Mucosa of stomach (tissue), 1 donor: Measurements from ENCODE around the gene FHL3.
A peak's percentile ranks its signal among the peaks of the same experiment; 100 is the strongest.

Experiments
- H3K27me3 ChIP-seq: one replicate; pipeline ENCODE4 v1.7.0; 2013; ENCODE audit warnings: mild to moderate bottlenecking, low read length; ENCODE audit not compliant: control insufficient read depth, insufficient read depth
- H3K36me3 ChIP-seq: one replicate; pipeline ENCODE4 v1.7.0; 2013; ENCODE audit warnings: low read length; ENCODE audit not compliant: control insufficient read depth, insufficient read depth
- H3K4me1 ChIP-seq: one replicate; pipeline ENCODE4 v1.7.0; 2013; ENCODE audit warnings: mild to moderate bottlenecking, low read length; ENCODE audit not compliant: control insufficient read depth, insufficient read depth
- H3K4me3 ChIP-seq: one replicate; pipeline ENCODE4 v1.7.0; 2013; ENCODE audit warnings: low read length
- H3K9ac ChIP-seq: one replicate; pipeline ENCODE4 v1.7.0; 2013; ENCODE audit warnings: mild to moderate bottlenecking, low read length, moderate library complexity
- H3K9me3 ChIP-seq: one replicate; pipeline ENCODE4 v1.7.0; 2013; ENCODE audit warnings: mild to moderate bottlenecking, low read length, moderate library complexity; ENCODE audit not compliant: control insufficient read depth
- donor health status: Pancreatic carcinoma.

The FHL3 gene, protein sequence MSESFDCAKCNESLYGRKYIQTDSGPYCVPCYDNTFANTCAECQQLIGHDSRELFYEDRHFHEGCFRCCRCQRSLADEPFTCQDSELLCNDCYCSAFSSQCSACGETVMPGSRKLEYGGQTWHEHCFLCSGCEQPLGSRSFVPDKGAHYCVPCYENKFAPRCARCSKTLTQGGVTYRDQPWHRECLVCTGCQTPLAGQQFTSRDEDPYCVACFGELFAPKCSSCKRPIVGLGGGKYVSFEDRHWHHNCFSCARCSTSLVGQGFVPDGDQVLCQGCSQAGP

GRCh38 chr1:38005195-38006007 lies at the start of gene FHL3:
TSS of gene FHL3 (minus strand) at chr1:38005514. CDS start at chr1:37999412, 6,102 bp downstream.
- Histone ChIP-seq H3K4me3 (peak within 1 kb of the TSS; percentile 9), H3K9ac (peak within 1 kb of the TSS; percentile 39), H3K9me3 (no peaks in the 10 kb centered on the region), H3K4me1 (peaks cover 28% of the 10 kb centered on the region), H3K27me3 (peaks cover 16% of the 10 kb centered on the region), H3K36me3 (no peaks in the 10 kb centered on the region)

DNA sequence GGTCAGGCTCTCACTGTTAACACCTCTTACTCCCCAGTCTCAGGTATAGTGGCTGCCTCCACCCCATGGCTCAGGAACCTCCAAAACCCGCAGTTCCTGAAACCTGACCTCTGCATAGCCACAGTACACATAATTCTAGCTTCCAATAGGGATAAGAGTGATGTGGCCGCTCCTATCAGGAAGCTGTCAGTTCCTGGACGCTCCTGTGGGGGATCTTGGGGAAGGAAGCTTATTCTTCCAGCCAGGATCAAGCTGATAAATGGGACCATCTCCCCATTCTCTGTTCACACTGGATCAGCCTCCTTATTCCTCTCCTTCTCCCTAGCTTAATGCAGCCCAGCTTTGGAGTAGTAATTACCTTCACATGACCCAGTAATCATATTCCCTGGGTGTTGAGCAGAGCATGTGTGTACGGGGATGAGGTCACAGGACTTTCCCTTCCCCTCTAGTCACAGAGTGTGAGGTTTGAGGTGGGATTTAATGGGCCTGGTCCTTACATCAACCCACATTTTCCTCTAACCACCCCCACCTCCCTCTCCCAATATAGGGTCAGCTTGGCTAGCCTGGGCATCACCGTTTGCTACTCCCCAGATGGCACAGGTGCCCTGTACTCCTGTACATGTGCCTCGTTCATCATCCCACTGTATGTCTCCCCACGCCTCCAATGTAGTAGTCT lies 48.2 kb upstream of the FHL3 start:
- no peaks in the 10 kb centered on the region for H3K4me1 ChIP-seq
- H3K4me3 ChIP-seq: no peak overlapping the region
- no peaks in the 10 kb centered on the region for H3K36me3 ChIP-seq
- no peak overlapping the region for H3K9ac ChIP-seq
- peaks cover 22% of the 10 kb centered on the region for H3K27me3 ChIP-seq
- H3K9me3 ChIP-seq: no peaks in the 10 kb centered on the region

GRCh38 chr1:38052750-38053415 lies 47.6 kb upstream of the FHL3 start:
- Histone ChIP-seq H3K9ac (no peak overlapping the region), H3K27me3 (peaks cover 29% of the 10 kb centered on the region), H3K4me1 (peaks cover 2% of the 10 kb centered on the region), H3K4me3 (no peak overlapping the region), H3K9me3 (no peaks in the 10 kb centered on the region), H3K36me3 (no peaks in the 10 kb centered on the region)

GRCh38 chr1:38051079-38051543 lies 45.8 kb upstream of the FHL3 start:
- Histone ChIP-seq H3K36me3 (no peaks in the 10 kb centered on the region), H3K4me3 (no peak overlapping the region), H3K9ac (no peak overlapping the region), H3K9me3 (no peaks in the 10 kb centered on the region), H3K4me1 (peaks cover 8% of the 10 kb centered on the region), H3K27me3 (peaks cover 39% of the 10 kb centered on the region)

DNA sequence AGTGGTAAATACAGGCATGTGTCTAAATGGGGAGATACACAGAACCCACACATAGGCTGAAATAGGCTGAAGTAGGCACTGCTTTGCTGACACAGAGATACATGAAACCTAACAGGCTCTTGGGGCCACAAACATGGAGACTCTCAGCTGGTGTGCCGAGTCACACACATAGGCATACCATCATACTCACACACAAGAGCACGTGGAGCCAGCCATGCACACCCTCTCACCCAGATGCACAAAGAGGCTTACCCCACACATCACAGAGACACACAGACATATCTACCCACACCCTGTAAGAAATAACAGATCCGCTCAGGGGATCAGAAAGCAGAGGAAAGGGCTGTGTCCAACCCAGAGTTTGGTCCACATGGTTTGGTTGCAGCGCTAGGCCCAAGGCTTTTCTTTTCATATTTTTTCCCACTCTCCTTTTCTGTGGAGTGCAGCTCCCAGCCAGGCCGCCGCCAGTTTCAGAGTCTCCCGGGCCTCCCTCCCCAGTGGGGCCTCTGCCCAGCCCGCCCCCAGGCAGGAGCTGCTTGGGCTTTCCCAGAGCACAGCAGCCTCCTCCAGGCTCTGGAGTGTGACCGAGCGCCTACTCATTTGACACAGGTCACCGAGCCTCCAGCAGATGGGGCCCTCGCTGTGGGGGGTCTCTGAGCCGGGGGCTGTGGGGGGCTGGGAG lies 45.2 kb upstream of the FHL3 start:
- no peak overlapping the region for H3K9ac ChIP-seq
- peaks cover 11% of the 10 kb centered on the region for H3K4me1 ChIP-seq
- H3K36me3 ChIP-seq: no peaks in the 10 kb centered on the region
- H3K27me3 ChIP-seq: peaks cover 42% of the 10 kb centered on the region
- no peaks in the 10 kb centered on the region for H3K9me3 ChIP-seq
- no peak overlapping the region for H3K4me3 ChIP-seq

DNA sequence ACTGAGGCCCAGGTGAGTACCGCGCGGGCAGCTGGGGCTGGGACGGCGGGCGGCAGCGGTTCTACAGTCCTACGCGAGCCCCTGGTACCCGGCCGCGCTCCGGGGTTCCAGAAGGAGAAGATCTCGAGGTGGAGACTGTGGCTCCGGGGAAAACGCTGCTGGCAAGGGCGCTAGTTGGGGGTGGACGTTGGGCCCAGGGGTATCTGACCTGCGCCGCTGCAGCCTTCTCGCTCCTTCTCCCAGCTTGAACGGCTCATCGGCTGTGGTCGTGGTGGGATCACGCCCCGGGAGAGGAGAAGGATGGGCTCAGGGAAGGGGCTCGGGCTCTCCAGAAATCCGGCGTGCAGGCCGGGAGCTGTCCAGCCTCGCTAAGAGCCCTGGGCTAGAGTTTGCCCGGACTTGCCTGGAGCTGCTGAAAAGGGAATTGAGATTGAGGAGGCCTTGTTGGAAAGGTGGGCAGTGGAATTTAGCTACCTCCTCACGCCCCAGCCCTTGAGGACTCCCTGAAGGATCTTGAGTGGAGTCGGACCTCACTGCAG lies 42.4 kb upstream of the FHL3 start:
- no peaks in the 10 kb centered on the region for H3K36me3 ChIP-seq
- peaks cover 61% of the 10 kb centered on the region for H3K27me3 ChIP-seq
- peaks cover 20% of the 10 kb centered on the region for H3K4me1 ChIP-seq
- peak overlapping the region; percentile 2 for H3K9ac ChIP-seq
- H3K9me3 ChIP-seq: no peaks in the 10 kb centered on the region
- peak overlapping the region; percentile 14 for H3K4me3 ChIP-seq

- H3K4me3 ChIP-seq: no peak overlapping the region
- peaks cover 20% of the 10 kb centered on the region for H3K4me1 ChIP-seq
- H3K27me3 ChIP-seq: peaks cover 67% of the 10 kb centered on the region
- H3K36me3 ChIP-seq: no peaks in the 10 kb centered on the region
- H3K9ac ChIP-seq: peak overlapping the region; percentile 2
- no peaks in the 10 kb centered on the region for H3K9me3 ChIP-seq
Measured at GRCh38 chr1:38046884-38047602, 41.7 kb upstream of the FHL3 start.

GRCh38 chr1:38046333-38046883 lies 41.1 kb upstream of the FHL3 start, which contains the start of gene POU3F1:
TSS of gene POU3F1 (minus strand) at chr1:38046793. CDS start at chr1:38046743, 50 bp downstream.
- Histone ChIP-seq H3K9ac (peak within 1 kb of the TSS; percentile 2), H3K36me3 (no peaks in the 10 kb centered on the region), H3K27me3 (peaks cover 74% of the 10 kb centered on the region), H3K4me3 (peak within 1 kb of the TSS; percentile 14), H3K9me3 (no peaks in the 10 kb centered on the region), H3K4me1 (peaks cover 20% of the 10 kb centered on the region)

DNA sequence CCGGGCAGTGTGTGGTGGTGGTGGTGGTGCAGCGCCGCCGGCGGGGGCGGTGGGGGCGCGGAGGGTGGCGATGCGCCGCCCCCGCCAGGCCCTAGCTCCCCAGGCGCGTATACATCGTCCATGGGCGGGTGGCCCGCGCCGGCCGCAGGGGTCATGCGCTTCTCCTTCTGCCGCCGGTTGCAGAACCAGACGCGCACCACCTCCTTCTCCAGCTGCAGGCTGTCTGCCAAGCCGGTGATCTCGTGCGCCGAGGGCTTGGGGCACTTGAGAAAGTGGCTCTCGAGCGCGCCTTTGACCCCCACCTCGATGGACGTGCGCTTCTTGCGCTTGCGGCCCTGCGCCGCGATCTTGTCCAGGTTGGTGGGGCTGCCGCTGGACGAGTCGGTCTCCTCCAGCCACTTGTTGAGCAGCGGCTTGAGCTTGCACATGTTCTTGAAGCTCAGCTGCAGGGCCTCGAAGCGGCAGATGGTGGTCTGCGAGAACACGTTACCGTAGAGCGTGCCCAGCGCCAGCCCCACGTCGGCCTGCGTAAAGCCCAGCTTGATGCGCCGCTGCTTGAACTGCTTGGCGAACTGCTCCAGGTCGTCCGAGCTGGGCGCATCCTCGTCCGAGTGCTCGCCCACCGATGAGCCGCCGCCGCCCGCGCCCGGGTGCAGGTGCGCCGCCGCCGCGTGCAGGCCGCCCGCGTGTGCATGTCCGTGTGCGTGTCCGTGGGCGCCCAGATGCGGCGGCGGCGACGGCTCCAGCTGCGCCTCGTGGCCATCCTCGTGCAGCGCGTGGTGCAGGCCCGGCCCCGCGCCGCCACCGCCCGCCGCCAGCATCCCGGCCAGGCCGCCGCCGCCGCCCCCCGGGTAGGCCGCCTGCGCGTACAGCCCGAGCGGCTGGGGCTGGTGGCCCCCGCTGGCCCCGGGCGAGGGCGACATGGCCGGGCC lies 40.4 kb upstream of the FHL3 start:
- Histone ChIP-seq H3K4me3 (no peak overlapping the region), H3K4me1 (peaks cover 20% of the 10 kb centered on the region), H3K27me3 (peaks cover 79% of the 10 kb centered on the region), H3K36me3 (no peaks in the 10 kb centered on the region), H3K9me3 (no peaks in the 10 kb centered on the region), H3K9ac (no peak overlapping the region)
